Inflammatory macrophage treated with lipopolysaccharide for 1 hour (primary cell): ENCODE measurements around the gene NFKBIZ.
A peak's percentile ranks its signal among the peaks of the same experiment; 100 is the strongest.

Source experiments
- DNase-seq, 2 donors: peaks; one replicate each; pipeline ENCODE4 v3.0.0-alpha.2; 2020 to 2022

Gene NFKBIZ

GRCh38 chr3:101827211-101828174 lies 21.8 kb upstream of the NFKBIZ start:
- peak; percentile 100 for DNase-seq

GRCh38 chr3:101828276-101828675 lies 21.0 kb upstream of the NFKBIZ start:
- DNase-seq = peak in 1 of 2 donors; percentile 46

GRCh38 chr3:101828691-101829436 lies 20.4 kb upstream of the NFKBIZ start:
- peak; percentile 59 to 60 for DNase-seq

- DNase-seq = no peak
These were observed 19.9 kb upstream of the NFKBIZ start for GRCh38 chr3:101829437-101829830.

GRCh38 chr3:101829874-101830273 lies 19.4 kb upstream of the NFKBIZ start:
- DNase-seq = peak; percentile 38 to 49

DNA sequence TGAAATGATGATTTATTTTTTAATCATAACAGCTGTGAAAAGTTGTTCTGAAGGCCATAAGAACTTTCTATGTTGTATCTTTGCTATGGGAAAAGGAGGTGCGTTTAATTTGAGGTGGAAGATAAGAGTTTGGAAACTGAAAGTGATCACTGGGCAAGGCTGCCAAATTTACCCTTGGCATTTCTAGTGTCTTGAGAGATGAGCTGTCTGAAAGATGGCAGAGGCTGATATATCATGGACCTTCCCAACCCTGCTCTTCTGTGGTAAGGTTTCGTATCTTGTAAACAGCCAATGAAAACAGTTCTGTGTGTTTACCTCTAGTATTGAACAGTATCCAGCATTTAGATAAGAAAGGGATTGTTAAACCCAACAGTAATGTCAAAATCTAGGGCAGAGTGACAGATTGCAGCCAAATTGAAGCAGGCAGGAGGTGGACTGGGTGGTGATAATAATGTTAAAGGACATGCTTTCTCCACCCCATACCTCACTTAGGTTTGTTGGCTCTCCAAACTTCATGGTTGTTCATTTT lies 15.8 kb upstream of the NFKBIZ start:
- no peak for DNase-seq

DNA sequence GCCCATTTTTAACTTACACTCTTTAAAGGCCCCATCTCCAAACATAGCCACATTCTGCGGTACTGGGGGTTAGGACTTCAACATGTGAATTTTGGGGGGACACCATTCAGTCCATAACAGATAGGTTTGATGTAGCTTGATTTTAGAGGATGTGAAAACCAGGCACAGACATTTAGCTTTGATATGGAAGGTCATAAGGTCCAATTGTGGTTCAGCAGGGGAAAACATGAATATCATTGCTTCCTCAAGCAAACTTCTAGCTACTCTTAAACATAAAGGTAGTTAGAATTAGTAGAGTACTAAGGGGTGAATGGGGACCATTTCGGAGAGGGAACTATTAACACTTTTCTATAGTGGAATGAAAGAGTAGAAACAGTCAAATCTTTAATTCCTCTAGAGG lies 13.6 kb upstream of the NFKBIZ start:
- DNase-seq = no peak

DNA sequence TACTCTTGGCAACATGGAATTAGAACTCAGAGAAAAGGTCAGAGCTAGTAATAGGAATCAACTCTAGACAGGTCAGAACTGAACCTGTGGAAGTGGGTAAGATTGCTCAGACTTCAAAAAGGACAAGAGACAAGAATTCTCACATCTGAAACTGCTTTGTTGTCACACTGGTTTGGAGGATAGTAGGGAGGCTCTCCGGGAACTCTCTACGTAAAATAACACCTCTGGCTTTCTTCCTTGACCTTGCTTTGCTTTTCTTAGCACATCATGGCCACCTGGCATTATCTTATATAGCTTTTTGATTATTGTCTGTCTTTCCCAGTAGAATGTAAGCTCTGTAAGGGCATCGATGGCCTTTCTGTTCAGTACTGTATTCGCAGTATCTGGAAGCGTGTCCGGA lies 13.2 kb upstream of the NFKBIZ start:
- no peak for DNase-seq

- DNase-seq = peak; percentile 82 to 91
These were observed 12.4 kb upstream of the NFKBIZ start for GRCh38 chr3:101836652-101837598.

GRCh38 chr3:101838691-101839090 lies 10.6 kb upstream of the NFKBIZ start:
- DNase-seq = no peak

DNA sequence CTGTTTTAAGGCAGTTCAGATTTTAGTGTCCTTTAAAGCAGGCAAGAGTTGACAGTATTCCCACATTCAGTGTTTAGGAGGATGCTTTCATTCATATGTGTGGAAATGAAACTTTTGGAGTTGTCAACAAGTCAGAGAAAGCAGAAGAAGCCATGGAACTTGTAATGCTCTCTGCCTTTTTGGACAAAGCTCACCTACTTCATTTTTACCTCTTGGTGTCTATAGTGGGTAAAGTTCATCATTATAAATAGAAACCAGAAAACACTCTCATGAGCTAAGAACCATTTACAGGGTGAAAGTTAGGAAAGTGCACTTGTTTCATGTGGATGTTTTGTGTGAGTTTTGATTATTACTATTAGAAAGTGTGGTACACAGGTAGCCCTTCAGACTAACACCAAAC lies 9.2 kb upstream of the NFKBIZ start:
- no peak for DNase-seq

- no peak for DNase-seq
These were observed 6.9 kb upstream of the NFKBIZ start for GRCh38 chr3:101842245-101842934.

DNA sequence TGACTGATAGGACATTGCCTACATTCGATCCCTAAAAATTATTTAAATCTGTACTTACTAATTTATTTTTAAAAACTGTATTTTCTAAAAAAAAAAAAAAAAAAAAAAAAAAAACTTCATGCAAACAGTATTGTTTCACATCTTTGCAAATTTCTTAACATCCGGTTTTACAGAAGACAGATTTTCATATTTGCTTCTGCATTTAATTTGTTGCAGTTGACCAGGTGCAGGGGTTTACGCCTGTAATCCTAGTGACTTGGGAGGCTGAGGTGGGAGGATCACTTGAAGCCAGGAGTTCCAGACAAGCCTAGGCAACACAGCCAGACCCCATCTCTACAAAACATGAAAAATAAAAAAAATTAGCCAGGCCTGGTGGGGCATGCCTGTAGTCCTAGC lies 6.4 kb upstream of the NFKBIZ start:
- DNase-seq = no peak

GRCh38 chr3:101845425-101845824 lies 3.9 kb upstream of the NFKBIZ start:
- DNase-seq = no peak

DNA sequence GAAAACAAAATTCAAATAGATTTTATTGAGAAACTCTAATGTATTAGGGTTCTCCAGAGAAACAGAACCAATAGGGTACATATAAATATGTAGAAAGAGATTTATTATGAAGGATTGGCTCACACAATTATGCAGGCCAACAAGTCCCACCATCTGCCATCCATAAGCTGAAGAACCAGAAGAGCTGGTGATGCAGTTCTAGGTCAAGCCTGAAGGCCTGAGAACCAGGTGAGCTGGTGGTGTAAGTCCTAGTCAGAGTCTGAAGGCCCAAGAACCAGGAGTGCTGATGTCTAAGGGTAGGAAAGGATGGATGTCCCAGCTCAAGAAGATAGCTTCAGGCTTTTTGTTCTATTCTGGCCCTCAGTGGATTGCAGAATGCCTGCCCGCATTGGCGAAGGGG lies 2.6 kb upstream of the NFKBIZ start:
- DNase-seq = no peak

DNA sequence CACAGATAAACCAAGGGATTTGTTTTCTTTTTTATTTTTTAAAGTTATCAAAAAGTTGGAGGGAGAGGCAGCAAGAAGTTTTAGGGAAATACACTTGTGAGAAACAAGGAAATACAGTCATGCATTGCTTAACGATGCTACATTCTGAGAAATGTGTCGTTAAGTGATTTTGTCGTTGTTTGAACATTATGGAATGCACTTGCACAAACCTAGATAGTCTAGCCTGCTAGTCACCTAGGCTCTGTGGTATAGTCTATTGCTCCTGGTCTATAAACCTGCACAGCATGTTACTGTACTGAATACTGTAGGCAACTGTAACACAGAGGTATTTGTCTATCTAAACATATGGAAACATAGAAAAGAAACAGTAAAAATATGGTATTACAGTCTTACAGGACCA lies 2.0 kb upstream of the NFKBIZ start:
- DNase-seq = peak; percentile 82 to 84

DNA sequence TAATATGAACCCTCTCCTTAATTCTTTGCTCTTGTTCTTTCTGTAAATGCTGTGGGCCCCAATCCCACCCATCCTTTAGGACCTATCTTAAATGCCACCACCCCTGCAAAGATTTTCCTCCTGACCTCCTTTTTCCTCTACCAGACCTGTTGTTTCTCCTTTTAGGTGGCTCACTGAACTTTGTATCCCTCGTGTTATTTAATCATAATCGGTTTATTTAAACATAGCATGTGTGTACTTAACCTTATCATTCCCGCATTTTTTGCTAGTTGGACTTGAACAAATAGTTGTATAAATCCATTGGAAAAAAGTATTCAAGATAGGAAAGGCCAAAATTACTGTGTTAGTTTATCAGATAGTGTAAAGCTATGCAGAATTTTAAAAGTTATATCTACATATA lies 988 bp upstream of the NFKBIZ start:
- DNase-seq = no peak

DNA sequence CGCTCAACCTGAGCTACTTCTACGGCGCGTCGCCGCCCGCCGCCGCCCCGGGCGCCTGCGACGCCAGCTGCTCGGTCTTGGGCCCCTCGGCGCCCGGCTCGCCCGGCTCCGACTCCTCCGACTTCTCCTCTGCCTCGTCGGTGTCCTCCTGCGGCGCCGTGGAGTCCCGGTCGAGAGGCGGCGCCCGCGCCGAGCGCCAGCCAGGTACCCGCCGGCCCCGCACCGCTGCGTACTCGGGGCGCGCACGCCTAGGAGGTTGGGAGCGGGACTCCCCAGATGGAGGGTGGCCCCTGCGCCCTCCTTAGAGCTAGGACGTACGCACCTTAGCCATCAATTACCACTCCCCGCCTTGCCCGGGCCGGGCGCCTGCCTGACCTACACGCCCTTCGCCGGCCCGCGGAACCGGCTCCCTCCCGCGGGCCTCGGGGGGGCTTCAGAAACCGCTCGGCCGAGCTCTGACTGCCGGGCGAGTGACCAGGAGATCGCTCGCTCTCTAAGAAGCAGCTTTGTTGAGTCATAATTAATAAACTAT lies 466 bp downstream of the NFKBIZ start:
- no peak for DNase-seq

- DNase-seq = peak; percentile 78 to 88
These were observed 1.1 kb downstream of the NFKBIZ start for GRCh38 chr3:101850246-101851051.

- peak in 1 of 2 donors; percentile 60 for DNase-seq
These were observed 1.9 kb downstream of the NFKBIZ start for GRCh38 chr3:101851072-101851770.
